ENCODE data around the gene HEATR5B. TPM values are rescaled to one million over a fixed set of nuclear protein-coding genes. Genes with fewer than 3 reads are reported as not detected.
A peak's percentile ranks its signal among the peaks of the same experiment; 100 is the strongest.

Gene HEATR5B
- total and polyA plus RNA-seq, 11 donors, result 6.7 to 22.8 (median 17.9) TPM

- peaks cover 0 to 94% (median 72%) of the 10 kb centered on the region in 9 donors for H3K36me3 ChIP-seq
- no peak overlapping the region for H3K27ac ChIP-seq
- no peak overlapping the region for H3K4me3 ChIP-seq
- no peaks in the 10 kb centered on the region for H3K27me3 ChIP-seq
- TF ChIP-seq CTCF (IDR thresholded peaks at IDR 0.05), result no peak
- TF ChIP-seq POLR2A (IDR thresholded peaks at IDR 0.05), result no peak
- ATAC-seq (no peak), DNase-seq (no peak)
- intact Hi-C loops (cut with DNase I), result no loop called here
- no peaks in the 10 kb centered on the region for H3K9me3 ChIP-seq
- H3K4me1 ChIP-seq, result no peaks in the 10 kb centered on the region
- WGBS, 4 donors, result 79 to 88% (median 83%) methylated on average over 2 of the region's 2 CpGs
These were observed 46.4 kb downstream of the HEATR5B start for GRCh38 chr2:37037771-37038170.

- H3K4me1 ChIP-seq, result no peaks in the 10 kb centered on the region
- ATAC-seq (no peak), DNase-seq (no peak)
- intact Hi-C loops (cut with DNase I), result no loop called here
- H3K27ac ChIP-seq, result no peak overlapping the region
- no peak overlapping the region for H3K4me3 ChIP-seq
- H3K36me3 ChIP-seq, result peaks cover 0 to 93% (median 78%) of the 10 kb centered on the region in 9 donors
- TF ChIP-seq POLR2A (IDR thresholded peaks at IDR 0.05), result no peak
- no peak for TF ChIP-seq CTCF (IDR thresholded peaks at IDR 0.05)
- no peaks in the 10 kb centered on the region for H3K9me3 ChIP-seq
- WGBS, 4 donors, result 93 to 99% (median 97%) methylated on average over 8 of the region's 8 CpGs
- no peaks in the 10 kb centered on the region for H3K27me3 ChIP-seq
These were observed 54.4 kb downstream of the HEATR5B start for GRCh38 chr2:37029758-37030157.

GRCh38 chr2:37026050-37026449, 58.1 kb downstream of the HEATR5B start:
- H3K27me3 ChIP-seq, result no peaks in the 10 kb centered on the region
- ATAC-seq (peak in 1 of 4 donors; percentile 33), DNase-seq (no peak)
- H3K4me1 ChIP-seq, result peaks cover 0 to 10% (median 5%) of the 10 kb centered on the region in 12 donors
- no peaks in the 10 kb centered on the region for H3K9me3 ChIP-seq
- 67 to 80% (median 73%) methylated on average over 5 of the region's 5 CpGs for WGBS, 4 donors
- no peak overlapping the region for H3K27ac ChIP-seq
- no peak for TF ChIP-seq POLR2A (IDR thresholded peaks at IDR 0.05)
- TF ChIP-seq CTCF (IDR thresholded peaks at IDR 0.05), result peak in 1 of 12 donors; percentile 7
- peaks cover 0 to 90% (median 84%) of the 10 kb centered on the region in 9 donors for H3K36me3 ChIP-seq
- intact Hi-C loops (cut with DNase I), result no loop called here
- no peak overlapping the region for H3K4me3 ChIP-seq

GRCh38 chr2:37020887-37021796, 63.0 kb downstream of the HEATR5B start:
- peaks cover 0 to 25% (median 13%) of the 10 kb centered on the region in 12 donors for H3K4me1 ChIP-seq
- DNase-seq, result no peak
- H3K9me3 ChIP-seq, result no peaks in the 10 kb centered on the region
- H3K27ac ChIP-seq, result peak overlapping the region; percentile 63 to 92 (median 81)
- ATAC-seq, result no peak
- no peak overlapping the region for H3K4me3 ChIP-seq
- H3K27me3 ChIP-seq, result no peaks in the 10 kb centered on the region
- intact Hi-C loops (cut with DNase I), result loop anchor here in 3 of 10 donors (2.0 to 5.0 kb wide), 2 partner anchors 54 kb away; partner anchors contain the start of gene STRN (in 3 of the 3)
- H3K36me3 ChIP-seq, result peaks cover 0 to 95% (median 77%) of the 10 kb centered on the region in 9 donors
- WGBS, 4 donors, result 80 to 82% (median 81%) methylated on average over 5 of the region's 5 CpGs
- TF ChIP-seq CTCF (IDR thresholded peaks at IDR 0.05) (no peak), POLR2A (IDR thresholded peaks at IDR 0.05) (no peak)
